ENCODE results near the gene COX5B.
"Not testable (repeated sequence)": the region's sequence is repeated elsewhere in the genome, so short reads cannot be mapped to it uniquely, and the experiment has no call there.

Gene COX5B

GRCh38 chr2:97645695-97646629, at the start of gene COX5B:
TSS of gene COX5B (plus strand) at chr2:97646062. CDS start at chr2:97646087, 25 bp downstream.
- H3K4me3 ChIP-seq = peak within 1 kb of the TSS; percentile 89
- DNase-seq (ENCODE audit: low read depth, low spot score) = peak; percentile 85
- TF ChIP-seq EZH2 (IDR thresholded peaks at IDR 0.05) = no peak
- peak; percentile 92 for TF ChIP-seq POLR2AphosphoS5 (IDR thresholded peaks at IDR 0.05; ENCODE audit: borderline replicate concordance, low read depth, low read length)

GRCh38 chr2:97596180-97596579, 49.7 kb upstream of the COX5B start:
- H3K9ac ChIP-seq (ENCODE audit: insufficient read length); DNase-seq (ENCODE audit: low read depth, low spot score); H3K9me3 ChIP-seq (ENCODE audit: low read depth, low read length); H3K36me3 ChIP-seq (ENCODE audit: insufficient read depth, low read length); H3K27ac ChIP-seq; H3K4me3 ChIP-seq: not testable (repeated sequence)

More at GRCh38 chr2:97645695-97646629, at the start of gene COX5B:
- Histone ChIP-seq H3K27ac (peak within 1 kb of the TSS; percentile 68), H3K9me3 (ENCODE audit: low read depth, low read length) (no peaks in the 10 kb centered on the region), H3K9ac (ENCODE audit: insufficient read length) (peak within 1 kb of the TSS; percentile 93), H3K36me3 (ENCODE audit: insufficient read depth, low read length) (peaks cover 26% of the 10 kb centered on the region)

GRCh38 chr2:97601537-97601936, 44.3 kb upstream of the COX5B start:
- not testable (repeated sequence) for H3K9ac ChIP-seq (ENCODE audit: insufficient read length); H3K27ac ChIP-seq; DNase-seq (ENCODE audit: low read depth, low spot score); H3K36me3 ChIP-seq (ENCODE audit: insufficient read depth, low read length); H3K9me3 ChIP-seq (ENCODE audit: low read depth, low read length); H3K4me3 ChIP-seq

- H3K27ac ChIP-seq; H3K9me3 ChIP-seq (ENCODE audit: low read depth, low read length); DNase-seq (ENCODE audit: low read depth, low spot score); H3K4me3 ChIP-seq; H3K36me3 ChIP-seq (ENCODE audit: insufficient read depth, low read length); H3K9ac ChIP-seq (ENCODE audit: insufficient read length): not testable (repeated sequence)
These were observed 40.8 kb upstream of the COX5B start for GRCh38 chr2:97605109-97605508.

- not testable (repeated sequence) for H3K9ac ChIP-seq (ENCODE audit: insufficient read length); H3K27ac ChIP-seq; H3K4me3 ChIP-seq; DNase-seq (ENCODE audit: low read depth, low spot score); H3K36me3 ChIP-seq (ENCODE audit: insufficient read depth, low read length); H3K9me3 ChIP-seq (ENCODE audit: low read depth, low read length)
These were observed 40.1 kb upstream of the COX5B start for GRCh38 chr2:97605524-97606339.

- not testable (repeated sequence) for H3K4me3 ChIP-seq; H3K9me3 ChIP-seq (ENCODE audit: low read depth, low read length); DNase-seq (ENCODE audit: low read depth, low spot score); H3K36me3 ChIP-seq (ENCODE audit: insufficient read depth, low read length); H3K27ac ChIP-seq; H3K9ac ChIP-seq (ENCODE audit: insufficient read length)
These were observed 37.1 kb upstream of the COX5B start for GRCh38 chr2:97608745-97609144.

- H3K9me3 ChIP-seq (ENCODE audit: low read depth, low read length); H3K36me3 ChIP-seq (ENCODE audit: insufficient read depth, low read length); H3K4me3 ChIP-seq; H3K27ac ChIP-seq; H3K9ac ChIP-seq (ENCODE audit: insufficient read length); DNase-seq (ENCODE audit: low read depth, low spot score): not testable (repeated sequence)
These were observed 34.0 kb upstream of the COX5B start for GRCh38 chr2:97611895-97612294.

- H3K4me3 ChIP-seq; H3K9me3 ChIP-seq (ENCODE audit: low read depth, low read length); DNase-seq (ENCODE audit: low read depth, low spot score); H3K27ac ChIP-seq; H3K9ac ChIP-seq (ENCODE audit: insufficient read length); H3K36me3 ChIP-seq (ENCODE audit: insufficient read depth, low read length): not testable (repeated sequence)
These were observed 30.1 kb upstream of the COX5B start for GRCh38 chr2:97615746-97616145.

GRCh38 chr2:97617911-97618310, 28.0 kb upstream of the COX5B start:
- no peak overlapping the region for H3K9ac ChIP-seq (ENCODE audit: insufficient read length)
- no peaks in the 10 kb centered on the region for H3K9me3 ChIP-seq (ENCODE audit: low read depth, low read length)
- TF ChIP-seq EZH2 (IDR thresholded peaks at IDR 0.05) = no peak
- TF ChIP-seq FOXP2 (optimal IDR thresholded peaks at IDR 0.05; ENCODE audit: control extremely low read depth, extremely low read length, insufficient read depth) = no peak
- TF ChIP-seq POLR2AphosphoS5 (IDR thresholded peaks at IDR 0.05; ENCODE audit: borderline replicate concordance, low read depth, low read length) = no peak
- H3K27ac ChIP-seq = no peak overlapping the region
- no peaks in the 10 kb centered on the region for H3K36me3 ChIP-seq (ENCODE audit: insufficient read depth, low read length)
- DNase-seq (ENCODE audit: low read depth, low spot score) = no peak
- H3K4me3 ChIP-seq = no peak overlapping the region

- H3K4me3 ChIP-seq; H3K9ac ChIP-seq (ENCODE audit: insufficient read length); H3K9me3 ChIP-seq (ENCODE audit: low read depth, low read length); DNase-seq (ENCODE audit: low read depth, low spot score); H3K36me3 ChIP-seq (ENCODE audit: insufficient read depth, low read length); H3K27ac ChIP-seq: not testable (repeated sequence)
These were observed 26.7 kb upstream of the COX5B start for GRCh38 chr2:97618939-97619827.

- not testable (repeated sequence) for H3K9ac ChIP-seq (ENCODE audit: insufficient read length); DNase-seq (ENCODE audit: low read depth, low spot score); H3K4me3 ChIP-seq
These were observed 25.4 kb upstream of the COX5B start for GRCh38 chr2:97620492-97620891.

GRCh38 chr2:97622976-97623375, 22.9 kb upstream of the COX5B start:
- DNase-seq (ENCODE audit: low read depth, low spot score); H3K9ac ChIP-seq (ENCODE audit: insufficient read length); H3K27ac ChIP-seq; H3K36me3 ChIP-seq (ENCODE audit: insufficient read depth, low read length); H3K9me3 ChIP-seq (ENCODE audit: low read depth, low read length); H3K4me3 ChIP-seq: not testable (repeated sequence)

More at GRCh38 chr2:97620492-97620891, 25.4 kb upstream of the COX5B start:
- not testable (repeated sequence) for H3K27ac ChIP-seq; H3K36me3 ChIP-seq (ENCODE audit: insufficient read depth, low read length); H3K9me3 ChIP-seq (ENCODE audit: low read depth, low read length)
